ENCODE results near the gene ADAMTS13.
A peak's percentile ranks its signal among the peaks of the same experiment; 100 is the strongest.

The ADAMTS13 gene

DNA sequence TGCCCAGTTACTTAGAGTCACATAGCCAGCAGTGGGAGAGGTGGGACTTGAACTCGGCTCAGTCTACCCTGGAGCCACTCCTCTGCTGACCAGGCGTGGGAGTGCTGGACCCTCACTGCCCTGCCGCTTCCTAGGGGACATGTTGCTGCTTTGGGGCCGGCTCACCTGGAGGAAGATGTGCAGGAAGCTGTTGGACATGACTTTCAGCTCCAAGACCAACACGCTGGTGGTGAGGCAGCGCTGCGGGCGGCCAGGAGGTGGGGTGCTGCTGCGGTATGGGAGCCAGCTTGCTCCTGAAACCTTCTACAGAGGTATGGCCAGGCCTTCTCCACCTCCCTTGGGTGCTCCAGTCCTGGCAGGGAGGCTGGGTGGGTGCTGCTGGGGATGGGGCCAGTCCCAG, 34.2 kb downstream of the ADAMTS13 start:
- no peak for DNase-seq

DNA sequence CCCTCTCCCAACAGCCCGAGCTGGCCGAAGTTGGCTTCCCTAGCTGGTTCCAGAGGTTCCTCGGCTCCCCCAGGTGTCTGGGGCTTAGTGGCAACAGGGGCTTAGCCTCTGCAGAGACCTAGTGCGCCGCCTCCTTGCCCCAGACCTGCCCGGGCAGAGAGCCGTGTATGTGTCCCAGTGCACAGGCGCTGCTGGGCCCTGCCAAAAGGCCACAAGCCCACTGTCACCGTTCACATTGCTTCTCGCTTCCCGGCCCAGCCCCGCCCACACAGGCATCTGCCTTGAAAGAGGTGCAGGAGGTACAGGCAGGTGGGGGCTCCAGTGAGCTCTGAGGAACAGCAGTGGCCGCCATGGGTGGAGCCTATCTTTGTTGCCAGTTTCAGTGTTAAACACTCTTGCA, 35.1 kb downstream of the ADAMTS13 start:
- DNase-seq = no peak

DNA sequence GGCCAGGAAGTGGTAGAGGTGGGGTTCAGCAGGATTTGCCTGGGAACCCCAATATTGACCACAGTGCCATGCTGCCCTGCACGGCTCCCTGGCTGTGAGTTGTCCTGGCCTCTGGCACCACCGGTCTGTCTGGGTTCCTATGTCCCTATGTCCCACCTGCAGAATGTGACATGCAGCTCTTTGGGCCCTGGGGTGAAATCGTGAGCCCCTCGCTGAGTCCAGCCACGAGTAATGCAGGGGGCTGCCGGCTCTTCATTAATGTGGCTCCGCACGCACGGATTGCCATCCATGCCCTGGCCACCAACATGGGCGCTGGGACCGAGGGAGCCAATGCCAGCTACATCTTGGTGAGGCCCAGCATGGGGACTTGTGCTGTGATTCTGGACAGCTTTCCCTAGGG, 35.6 kb downstream of the ADAMTS13 start:
- no peak for DNase-seq

DNA sequence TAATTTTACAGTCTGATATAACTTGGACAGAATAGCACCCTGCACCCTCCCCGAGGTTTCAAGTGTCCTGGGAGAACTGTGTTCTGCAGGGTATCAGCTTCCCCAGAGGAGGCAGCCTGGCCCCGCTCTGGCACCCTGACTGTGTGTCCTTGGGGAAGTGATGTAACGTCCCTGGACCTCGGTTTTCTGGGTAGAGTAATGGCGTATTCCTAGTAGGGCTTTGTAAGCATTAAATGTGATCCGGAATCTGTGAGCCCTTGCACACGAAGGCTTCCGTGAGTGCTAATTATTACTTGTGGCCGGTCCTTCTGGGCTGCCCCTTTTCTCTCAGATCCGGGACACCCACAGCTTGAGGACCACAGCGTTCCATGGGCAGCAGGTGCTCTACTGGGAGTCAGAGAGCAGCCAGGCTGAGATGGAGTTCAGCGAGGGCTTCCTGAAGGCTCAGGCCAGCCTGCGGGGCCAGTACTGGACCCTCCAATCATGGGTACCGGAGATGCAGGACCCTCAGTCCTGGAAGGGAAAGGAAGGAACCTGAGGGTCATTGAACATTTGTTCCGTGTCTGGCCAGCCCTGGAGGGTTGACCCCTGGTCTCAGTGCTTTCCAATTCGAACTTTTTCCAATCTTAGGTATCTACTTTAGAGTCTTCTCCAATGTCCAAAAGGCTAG, 36.6 kb downstream of the ADAMTS13 start:
- peak; percentile 42 to 46 for DNase-seq

DNA sequence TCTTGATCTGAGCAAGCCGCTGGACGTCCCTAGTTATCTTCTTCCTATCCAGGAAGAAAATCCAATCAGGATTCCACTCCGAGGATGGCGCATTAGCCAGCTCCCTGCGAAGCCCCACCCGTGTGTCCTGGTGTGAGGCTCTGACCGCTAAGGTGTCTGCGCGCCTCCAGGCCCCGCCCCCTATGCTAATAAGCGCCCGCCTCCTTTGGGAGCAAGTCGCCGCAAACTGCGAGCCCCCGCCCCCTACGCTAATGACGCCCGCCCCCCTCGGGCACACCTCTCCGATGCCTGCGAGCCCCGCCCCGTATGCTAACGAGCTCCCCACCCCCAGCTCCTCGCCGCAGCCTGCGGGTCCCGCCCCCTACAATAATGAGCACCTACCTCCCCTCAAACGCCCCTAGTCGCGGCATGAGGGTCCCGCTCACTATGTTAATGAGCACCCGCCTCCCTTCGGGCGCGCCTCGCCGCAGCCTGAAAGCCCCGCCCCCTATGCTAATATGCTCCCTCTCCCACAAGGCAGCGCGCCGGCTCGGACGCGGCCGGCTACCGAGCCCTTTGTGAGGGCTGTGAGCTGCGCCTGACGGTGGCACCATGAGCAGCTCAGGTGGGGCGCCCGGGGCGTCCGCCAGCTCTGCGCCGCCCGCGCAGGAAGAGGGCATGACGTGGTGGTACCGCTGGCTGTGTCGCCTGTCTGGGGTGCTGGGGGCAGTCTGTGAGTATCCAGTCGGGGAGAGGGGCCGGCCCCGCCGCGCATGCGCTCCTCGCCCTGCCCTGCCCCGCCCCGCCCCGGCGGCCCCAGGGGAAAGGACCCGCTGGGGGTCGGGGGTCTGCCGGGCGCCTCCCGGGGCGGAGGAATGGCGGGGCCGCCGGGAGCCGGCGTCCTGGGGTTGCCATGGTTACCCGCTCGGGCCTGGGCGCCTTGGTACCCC, 37.6 kb downstream of the ADAMTS13 start, which contains the start of gene CACFD1:
TSS of gene CACFD1 (plus strand) at position 503 of the 929 bp plus-strand sequence. CDS start at position 592, 89 bp downstream.
- peak; percentile 94 to 99 for DNase-seq

DNA sequence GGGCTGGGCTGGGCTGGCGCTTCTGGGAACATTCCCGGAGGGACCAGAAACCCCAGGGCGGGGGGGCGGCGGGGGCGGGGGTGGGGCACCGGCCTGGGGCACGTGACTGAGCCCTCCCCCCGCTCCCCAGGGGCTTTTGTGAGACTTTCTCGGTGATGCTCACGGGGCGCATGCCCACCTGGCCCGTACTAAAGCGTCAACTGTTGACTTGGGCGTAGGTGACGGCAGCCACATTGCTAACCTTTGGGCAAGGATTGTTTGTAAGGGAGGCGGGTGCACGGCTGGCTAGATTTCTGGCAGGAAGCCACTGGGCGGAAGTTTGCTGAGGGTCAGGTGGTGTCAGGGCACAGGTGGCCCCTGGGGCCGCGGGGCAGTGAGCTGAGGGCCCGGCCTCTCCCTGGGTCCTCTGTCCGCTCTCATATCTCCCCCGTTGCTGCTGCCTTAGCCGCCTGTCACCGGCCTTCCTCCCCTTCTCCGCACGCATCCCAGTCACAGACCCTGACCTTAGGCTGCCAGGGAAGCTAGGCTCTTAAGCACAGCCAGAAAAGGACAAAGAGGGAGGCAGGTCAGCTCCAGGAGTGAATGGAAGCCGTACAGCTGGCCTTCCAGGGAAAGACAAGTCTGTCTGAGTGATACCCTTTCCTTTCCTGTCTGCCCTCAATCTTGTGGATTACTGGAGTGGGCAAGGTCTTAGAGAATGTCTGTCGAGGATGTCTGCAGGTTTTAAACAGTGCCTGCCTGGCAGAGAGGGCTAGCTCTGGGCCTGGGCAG, 38.4 kb downstream of the ADAMTS13 start:
- peak; percentile 60 to 77 for DNase-seq

GRCh38 chr9:133461975-133462374, 39.8 kb downstream of the ADAMTS13 start:
- peak in 1 of 2 experiments; percentile 31 for DNase-seq

DNA sequence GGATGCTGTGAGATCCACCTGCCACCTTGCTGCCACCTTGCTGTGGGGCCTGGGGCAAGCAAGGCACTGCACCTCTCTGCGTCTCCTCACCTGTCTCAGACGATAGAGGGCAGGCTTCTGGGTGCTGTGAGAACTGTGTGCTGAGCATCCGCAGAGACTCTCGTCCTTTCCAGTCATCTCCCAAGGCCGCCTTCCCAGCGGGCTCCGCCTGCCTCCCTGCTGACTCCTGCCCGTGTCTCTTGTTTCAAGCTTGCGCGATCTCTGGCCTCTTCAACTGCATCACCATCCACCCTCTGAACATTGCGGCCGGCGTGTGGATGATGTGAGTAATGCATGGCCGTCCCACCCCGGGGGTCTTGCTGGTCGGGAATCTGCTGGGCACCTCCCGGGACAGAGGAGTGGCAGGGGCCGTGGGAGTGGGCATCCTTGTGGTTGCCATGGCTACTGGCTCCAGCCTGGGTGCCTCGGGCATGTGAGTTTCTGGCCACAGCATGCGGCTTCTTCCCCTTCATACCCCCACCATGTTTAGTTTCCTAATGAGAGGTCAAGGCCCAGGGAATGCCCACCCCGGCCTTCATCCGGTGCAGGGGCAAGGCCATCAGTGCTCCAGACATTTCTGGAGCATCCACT, 41.2 kb downstream of the ADAMTS13 start:
- no peak for DNase-seq

DNA sequence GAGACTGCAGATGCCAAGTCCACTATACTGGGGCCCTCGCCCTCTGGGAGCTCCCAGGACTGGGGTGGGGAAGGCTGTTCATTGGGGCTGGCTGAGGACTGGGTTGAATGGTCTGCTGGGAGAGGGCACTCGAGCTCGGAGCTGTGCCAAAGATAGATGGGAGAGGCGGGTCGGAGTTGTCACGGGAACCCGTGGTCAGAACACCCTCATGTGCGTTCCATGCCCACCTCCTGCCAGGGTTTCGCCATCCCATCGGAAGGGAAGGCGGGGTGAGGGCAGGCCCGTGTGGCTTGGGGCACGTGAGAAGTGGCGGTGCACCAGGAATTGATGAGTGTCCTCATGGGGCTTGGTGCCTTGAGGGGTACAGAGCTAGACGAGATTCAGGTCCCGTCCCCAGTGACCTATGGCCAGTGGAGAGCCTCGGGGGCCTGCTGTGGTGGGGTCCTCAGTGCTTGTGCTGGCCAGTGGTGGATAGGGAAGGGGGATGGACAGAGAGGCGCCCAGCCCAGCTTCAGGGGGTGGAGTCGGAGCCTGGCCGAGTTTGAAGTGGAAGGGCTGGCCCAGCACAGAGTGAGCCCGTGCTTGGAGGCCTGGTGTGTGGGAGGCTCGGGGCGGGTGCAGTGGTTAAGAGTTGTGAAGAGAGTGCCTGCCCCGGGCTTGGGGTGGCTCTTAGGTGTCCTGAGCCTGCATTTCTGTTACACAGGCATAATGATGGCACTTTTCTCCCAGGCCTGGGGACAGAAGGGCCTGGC, 41.9 kb downstream of the ADAMTS13 start:
- DNase-seq = no peak

DNA sequence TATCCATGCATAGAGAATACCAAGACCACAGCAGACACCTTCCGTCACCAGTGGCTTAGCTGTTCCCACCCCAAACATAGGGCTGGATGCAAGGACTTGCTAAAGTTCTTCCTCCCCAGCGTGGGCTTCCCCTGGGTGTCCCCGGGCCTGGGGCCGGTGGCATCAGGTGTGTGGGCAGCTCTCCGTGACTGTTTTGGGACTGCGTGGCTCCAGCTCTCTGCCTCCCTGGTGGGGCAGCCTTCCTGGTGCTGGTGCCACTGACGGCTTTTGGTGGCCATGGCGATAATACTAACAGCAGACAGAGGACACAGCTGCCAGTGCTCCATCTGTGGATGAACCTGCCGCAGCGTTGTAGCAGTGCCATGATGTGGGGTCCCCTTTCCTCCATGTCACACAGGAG, 42.5 kb downstream of the ADAMTS13 start:
- no peak for DNase-seq

- no peak for DNase-seq
Measured at GRCh38 chr9:133465984-133466383, 43.8 kb downstream of the ADAMTS13 start.

DNA sequence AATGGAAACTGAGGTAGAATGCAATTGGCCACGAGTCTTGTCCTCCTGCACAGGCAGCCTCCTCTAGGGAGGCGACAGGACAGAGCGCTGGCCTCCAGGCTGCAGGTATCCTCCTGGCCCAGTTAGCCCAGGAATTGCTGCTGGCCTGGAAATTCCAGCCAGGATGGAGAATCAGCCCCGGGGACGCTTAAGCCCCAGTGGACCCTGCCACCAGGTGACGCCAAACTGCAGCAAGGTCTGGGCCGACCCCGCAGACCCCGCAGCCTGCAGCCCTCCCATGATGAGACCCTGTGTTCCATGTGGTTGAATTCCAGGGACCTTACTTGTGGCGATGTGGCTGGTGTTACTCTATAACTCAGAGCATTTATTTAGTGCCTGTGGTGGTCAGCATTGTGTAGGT, 44.9 kb downstream of the ADAMTS13 start:
- DNase-seq = no peak

DNA sequence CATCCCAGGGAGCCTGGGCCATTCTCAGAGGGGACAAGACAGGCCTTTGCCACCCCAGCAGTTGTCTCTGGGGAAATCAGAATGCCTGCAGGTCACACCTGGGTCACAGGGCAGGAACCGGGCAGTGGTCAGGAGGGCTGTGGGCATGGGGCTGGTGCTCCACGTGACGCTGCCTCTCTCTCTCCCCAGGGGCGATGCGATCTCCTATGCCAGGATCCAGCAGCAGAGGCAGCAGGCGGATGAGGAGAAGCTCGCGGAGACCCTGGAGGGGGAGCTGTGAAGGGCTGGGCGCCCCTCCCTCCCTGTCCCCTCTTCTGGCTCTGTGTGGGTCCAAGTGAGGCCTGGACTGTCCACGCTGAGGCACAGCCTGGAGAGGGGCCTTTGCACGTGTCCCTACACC, 46.2 kb downstream of the ADAMTS13 start:
- no peak for DNase-seq

DNA sequence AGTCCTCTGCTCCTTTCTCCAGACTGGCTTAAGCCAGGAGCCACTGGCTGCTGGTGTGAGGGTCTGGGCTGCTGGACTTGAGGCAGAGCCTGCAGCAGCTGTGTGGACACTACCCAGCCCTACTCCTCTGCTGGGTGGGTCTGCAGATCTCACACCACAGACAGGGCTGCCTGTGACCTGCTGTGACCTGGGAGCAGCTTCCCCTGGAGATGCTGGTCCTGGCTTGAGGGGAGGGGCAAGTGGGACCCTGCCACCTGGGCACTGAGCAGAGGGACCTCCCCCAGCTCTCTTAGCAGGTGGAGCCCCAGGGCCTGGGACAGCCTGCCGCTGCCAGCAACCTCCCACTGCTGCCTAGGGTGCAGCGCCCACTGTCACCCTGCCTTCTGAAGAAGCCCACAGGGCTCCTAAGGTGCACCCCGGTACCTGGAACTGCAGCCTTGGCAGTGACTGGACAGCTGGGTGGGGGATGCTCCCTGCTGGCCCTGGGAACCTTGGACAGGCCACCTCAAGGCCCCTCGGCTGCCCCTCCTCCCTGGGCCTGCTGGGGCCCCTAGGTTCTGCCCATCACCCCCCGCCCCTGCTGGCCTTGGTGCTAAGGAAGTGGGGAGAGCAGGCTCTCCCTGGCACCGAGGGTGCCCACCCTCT, 46.7 kb downstream of the ADAMTS13 start:
- DNase-seq = no peak

DNA sequence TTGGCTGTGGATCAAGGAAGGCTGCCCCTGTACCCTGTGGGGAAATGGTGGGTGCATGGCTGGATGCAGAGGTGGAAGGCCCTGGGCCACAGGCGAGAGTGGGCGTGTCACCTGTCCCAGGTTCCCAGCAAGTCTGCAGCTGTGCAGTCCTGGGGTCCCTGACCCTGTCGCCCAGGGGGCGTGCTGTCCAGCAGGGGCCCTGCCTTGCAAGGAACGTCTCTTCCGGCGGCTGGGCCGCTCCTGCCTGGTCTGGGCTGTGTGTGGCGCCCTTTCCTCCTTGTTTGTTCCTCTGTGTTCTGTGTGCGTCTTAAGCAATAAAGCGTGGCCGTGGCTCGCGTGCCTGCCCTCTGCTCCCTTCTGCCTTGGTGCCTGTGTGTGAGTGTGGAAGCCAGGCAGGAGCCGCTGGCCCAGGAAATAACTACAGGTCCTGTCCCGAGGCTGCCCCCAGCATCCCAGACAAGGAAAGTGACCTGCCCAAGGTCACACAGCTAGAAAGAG, 48.3 kb downstream of the ADAMTS13 start:
- no peak for DNase-seq

GRCh38 chr9:133470988-133471387, 48.8 kb downstream of the ADAMTS13 start:
- no peak for DNase-seq

DNA sequence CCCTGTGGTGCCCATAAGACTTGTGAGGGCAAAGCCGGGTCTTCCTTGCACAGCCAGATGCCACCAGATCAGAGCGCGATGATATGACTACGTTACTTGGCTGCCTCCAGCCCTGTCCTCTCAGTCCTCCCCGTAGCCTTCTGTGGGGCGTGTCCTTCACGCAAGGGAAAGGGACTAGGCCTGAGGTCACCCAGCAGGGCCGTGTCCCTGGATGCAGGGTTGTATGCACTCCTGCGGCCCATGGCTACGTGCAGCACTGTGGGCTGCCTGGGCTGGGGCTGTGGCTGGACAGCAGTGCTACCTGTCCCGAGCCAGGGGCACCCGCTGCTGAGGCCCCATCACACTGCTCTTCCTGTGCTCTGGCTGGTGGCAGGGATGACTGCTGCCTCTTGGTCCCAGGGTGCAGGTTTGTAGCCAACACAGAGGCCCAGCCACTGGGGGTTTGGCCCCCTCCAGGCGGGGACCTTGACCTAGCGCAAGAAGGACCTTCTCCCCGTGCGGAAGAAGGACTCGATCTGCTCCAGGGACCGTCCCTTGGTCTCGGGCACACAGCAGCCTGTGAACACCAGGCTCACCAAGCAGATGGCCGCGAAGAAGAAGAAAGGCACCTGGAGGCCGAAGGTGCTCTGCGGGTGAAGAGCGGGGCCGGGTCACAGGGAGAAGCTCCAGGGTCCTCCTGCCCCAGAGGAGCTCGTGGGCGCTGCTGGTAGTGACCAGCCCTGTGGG, 49.5 kb downstream of the ADAMTS13 start:
- DNase-seq = no peak

- no peak for DNase-seq
Measured at GRCh38 chr9:133472277-133472645, 50.1 kb downstream of the ADAMTS13 start.

- DNase-seq = no peak
Measured at GRCh38 chr9:133472753-133473378, 50.7 kb downstream of the ADAMTS13 start.

DNA sequence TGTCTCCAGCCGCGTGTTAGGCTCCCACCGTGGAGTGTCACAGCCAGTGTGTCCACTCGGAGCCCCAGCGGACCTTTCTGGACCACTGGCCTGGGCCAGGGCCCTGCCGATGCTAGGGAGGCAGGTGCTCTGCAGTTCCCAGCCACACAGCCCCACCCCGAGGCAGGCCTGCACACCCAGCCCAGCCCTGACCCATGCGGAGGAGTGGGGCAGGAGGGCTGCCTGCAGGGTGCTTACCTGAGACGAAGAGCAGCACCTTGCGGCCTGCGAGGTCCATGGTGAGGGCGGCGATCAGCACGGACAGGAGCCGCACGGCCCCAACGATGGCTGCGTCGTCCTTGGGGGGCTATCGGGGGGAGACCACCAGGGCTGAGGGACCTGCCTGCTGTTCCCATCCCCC, 51.6 kb downstream of the ADAMTS13 start:
- no peak for DNase-seq
